Psoas muscle (tissue), 8 donors: Measurements from ENCODE around the gene TRIM52. TPM values are rescaled to one million over a fixed set of nuclear protein-coding genes. Genes with fewer than 3 reads are reported as not detected.
A peak's percentile ranks its signal among the peaks of the same experiment; 100 is the strongest.
"Not testable (repeated sequence)": the region's sequence is repeated elsewhere in the genome, so short reads cannot be mapped to it uniquely, and the experiment has no call there.

Source experiments
- ATAC-seq, 4 donors: fragments of 200-7000 bp; cut with Tn5 transposase; one replicate each; pipeline ENCODE4 v1.9.1; 2020; ENCODE audit warnings: moderate library complexity in 3 of 4, mild to moderate bottlenecking in 2 of 4
- DNase-seq, 2 donors: peaks; one replicate each; pipeline ENCODE4 v3.0.0-alpha.2; 2020
- H3K27ac ChIP-seq: fragments of 200-600 bp; one replicate; pipeline ENCODE4 v1.8.0; 2022
- H3K27me3 ChIP-seq, 3 donors: fragments of 200-600 bp in 1 of 3; one replicate each; pipeline versions ENCODE4 v1.6.1 to v1.8.0; 2013 to 2022; ENCODE audit warnings: low read length in 2 of 3, mild to moderate bottlenecking in 2 of 3, moderate library complexity in 1 of 3; ENCODE audit not compliant: insufficient read depth in 3 of 3
- H3K36me3 ChIP-seq, 2 donors: fragments of 200-600 bp in 1 of 2; one replicate each; pipeline versions ENCODE4 v1.6.1 to v1.8.0; 2013 to 2022; ENCODE audit warnings: low read depth in 1 of 2, mild to moderate bottlenecking in 1 of 2, moderate library complexity in 1 of 2; ENCODE audit not compliant: insufficient read depth in 1 of 2
- H3K4me1 ChIP-seq: fragments of 200-600 bp; one replicate; pipeline ENCODE4 v1.8.0; 2022
- H3K4me3 ChIP-seq: fragments of 200-600 bp; one replicate; pipeline ENCODE4 v1.8.0; 2022; ENCODE audit warnings: mild to moderate bottlenecking
- H3K9me3 ChIP-seq: fragments of 200-600 bp; one replicate; pipeline ENCODE4 v1.8.0; 2022
- WGBS, 3 donors: extraction: QIAGEN DNeasy Blood & Tissue Kit; methylation state at CpG; one replicate each; pipeline versions ENCODE4 v1.1.6 to v1.1.7; 2013; 5-methylcytosine and 5-hydroxymethylcytosine counted together
- intact Hi-C, 2 donors: fragments of 100-400 bp; cut with DNase I; formaldehyde crosslinking; loops; one replicate each; pipeline versions ENCODE4 v1.11.0 to v1.14.2; 2022
- polyA plus RNA-seq, 3 donors: library from polyadenylated mRNA; stranded (reverse); fragments of 200-250 nt; gene quantifications; one replicate each; pipeline ENCODE4 v1.2.3, GENCODE V29; 2013
- total RNA-seq, 4 donors: library from RNA; stranded (reverse); fragmentation: NEBNext Ultra II Directional in 2 of 4; extraction: Animal tissue kit (Norgen Biotek cat#: 25700) in 2 of 4; gene quantifications; one replicate each; pipeline versions ENCODE4 v1.2.1 to v1.2.4, GENCODE V29; 2021 to 2023
- TF ChIP-seq, protein P1 (sequence below): fragments of 200-600 bp; IDR thresholded peaks from one replicate; pipeline ENCODE4 v1.8.0; 2022; ENCODE audit warnings: antibody characterized with exemption
- donor health status: healthy with polysubstance abuse.
- donor health status: DM: no; HTN: no; CAD: no; lungs with moderate emphysema.
- donor health status: Bipolar disorder and iron deficiency.
- donor health status: healthy.
- donor health status: DM: yes; HTN: yes; CAD: no.
- donor health status: DM: no; HTN: no; CAD: no.
- donor health status: DM: no; HTN: no; CAD: no.
- donor health status: DM: yes; HTN: yes; CAD: no.

TRIM52 gene
- total and polyA plus RNA-seq, 7 donors = 1.5 to 17.6 (median 4.9) TPM

- Histone ChIP-seq H3K36me3 (no peaks in the 10 kb centered on the region), H3K4me1 (peaks cover 35% of the 10 kb centered on the region), H3K4me3 (no peak overlapping the region), H3K9me3 (no peaks in the 10 kb centered on the region), H3K27ac (no peak overlapping the region), H3K27me3 (no peaks in the 10 kb centered on the region)
- no peak for DNase-seq
- intact Hi-C loops = no loop called here
- no peak for ATAC-seq
- 43 to 60% (median 51%) methylated on average over 7 of the region's 7 CpGs for WGBS, 3 donors
- TF ChIP-seq, protein P1, sequence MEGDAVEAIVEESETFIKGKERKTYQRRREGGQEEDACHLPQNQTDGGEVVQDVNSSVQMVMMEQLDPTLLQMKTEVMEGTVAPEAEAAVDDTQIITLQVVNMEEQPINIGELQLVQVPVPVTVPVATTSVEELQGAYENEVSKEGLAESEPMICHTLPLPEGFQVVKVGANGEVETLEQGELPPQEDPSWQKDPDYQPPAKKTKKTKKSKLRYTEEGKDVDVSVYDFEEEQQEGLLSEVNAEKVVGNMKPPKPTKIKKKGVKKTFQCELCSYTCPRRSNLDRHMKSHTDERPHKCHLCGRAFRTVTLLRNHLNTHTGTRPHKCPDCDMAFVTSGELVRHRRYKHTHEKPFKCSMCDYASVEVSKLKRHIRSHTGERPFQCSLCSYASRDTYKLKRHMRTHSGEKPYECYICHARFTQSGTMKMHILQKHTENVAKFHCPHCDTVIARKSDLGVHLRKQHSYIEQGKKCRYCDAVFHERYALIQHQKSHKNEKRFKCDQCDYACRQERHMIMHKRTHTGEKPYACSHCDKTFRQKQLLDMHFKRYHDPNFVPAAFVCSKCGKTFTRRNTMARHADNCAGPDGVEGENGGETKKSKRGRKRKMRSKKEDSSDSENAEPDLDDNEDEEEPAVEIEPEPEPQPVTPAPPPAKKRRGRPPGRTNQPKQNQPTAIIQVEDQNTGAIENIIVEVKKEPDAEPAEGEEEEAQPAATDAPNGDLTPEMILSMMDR = no peak
Measured at GRCh38 chr5:181211208-181211607, 49.7 kb downstream of the TRIM52 start.

DNA sequence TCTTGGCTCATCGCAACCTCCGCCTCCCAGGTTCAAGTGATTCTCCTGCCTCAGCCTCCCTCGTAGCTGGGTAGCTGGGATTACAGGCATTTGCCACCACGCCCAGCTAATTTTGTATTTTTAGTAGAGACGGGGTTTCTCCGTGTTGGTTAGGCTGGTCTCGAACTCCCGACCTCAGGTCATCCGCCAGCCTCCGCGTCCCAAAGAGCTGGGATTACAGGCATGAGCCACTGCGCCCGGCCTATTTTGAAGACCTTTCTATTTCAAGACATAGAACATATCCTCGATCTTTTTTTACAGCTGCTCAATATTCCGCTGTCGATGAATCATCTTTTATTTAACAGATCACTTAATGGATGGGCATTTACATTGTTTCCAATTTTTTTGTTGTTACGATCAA is 50.2 kb downstream of the TRIM52 start:
- intact Hi-C loops = not testable (repeated sequence)

GRCh38 chr5:181210148-181210547 is 50.8 kb downstream of the TRIM52 start:
- H3K27me3 ChIP-seq, H3K36me3 ChIP-seq, DNase-seq, intact Hi-C loops, H3K4me3 ChIP-seq, ATAC-seq, H3K9me3 ChIP-seq: not testable (repeated sequence)
- Histone ChIP-seq H3K4me1 (peaks cover 34% of the 10 kb centered on the region), H3K27ac (peak overlapping the region; percentile 30)
- 81 to 83% (median 82%) methylated on average over 11 of the region's 11 CpGs for WGBS, 3 donors

More for the DNA sequence above, 50.2 kb downstream of the TRIM52 start:
- not testable (repeated sequence) for H3K36me3 ChIP-seq, H3K9me3 ChIP-seq, H3K27me3 ChIP-seq, ATAC-seq, H3K4me3 ChIP-seq, DNase-seq
- WGBS, 3 donors = 49 to 73% (median 60%) methylated on average over 17 of the region's 17 CpGs
- Histone ChIP-seq H3K27ac (peak overlapping the region; percentile 30), H3K4me1 (peaks cover 34% of the 10 kb centered on the region)

- H3K9me3 ChIP-seq, H3K36me3 ChIP-seq, H3K27me3 ChIP-seq, DNase-seq, intact Hi-C loops, H3K27ac ChIP-seq, ATAC-seq, H3K4me3 ChIP-seq: not testable (repeated sequence)
- H3K4me1 ChIP-seq = peaks cover 34% of the 10 kb centered on the region
- WGBS, 3 donors = 83 to 90% (median 88%) methylated on average over 23 to 24 of the region's 24 CpGs
Measured at GRCh38 chr5:181209006-181209405, 51.9 kb downstream of the TRIM52 start.

DNA sequence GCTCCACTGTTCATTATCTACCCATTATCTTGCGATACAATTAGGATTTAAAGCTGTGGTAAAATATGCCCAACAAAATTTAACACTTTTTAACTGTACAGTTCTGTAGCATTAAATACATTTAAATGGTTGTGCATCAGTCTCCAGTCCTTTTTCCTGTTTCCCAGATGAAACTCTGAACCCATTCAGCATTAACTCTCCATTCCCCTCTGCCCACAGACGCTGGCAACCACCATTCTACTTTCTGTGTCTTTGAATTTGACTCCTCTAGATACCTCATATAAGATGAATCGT is 53.0 kb downstream of the TRIM52 start:
- no peaks in the 10 kb centered on the region for H3K36me3 ChIP-seq
- ATAC-seq (no peak), DNase-seq (no peak)
- peak overlapping the region; percentile 76 for H3K4me3 ChIP-seq
- peaks cover 34% of the 10 kb centered on the region for H3K4me1 ChIP-seq
- peak overlapping the region; percentile 93 for H3K27ac ChIP-seq
- WGBS, 3 donors = 49 to 65% (median 55%) methylated on average over 3 of the region's 3 CpGs
- TF ChIP-seq, protein P1 = no peak
- intact Hi-C loops = loop anchor here (1.0 to 2.0 kb wide), 2 partner anchors 11 to 15 kb away; partner anchors contain the start of gene TRIM41 (in 1 of the 2)
- H3K27me3 ChIP-seq = no peaks in the 10 kb centered on the region
- H3K9me3 ChIP-seq = no peaks in the 10 kb centered on the region

GRCh38 chr5:181207214-181207959 is 53.6 kb downstream of the TRIM52 start:
- H3K4me3 ChIP-seq = peak overlapping the region; percentile 76
- ATAC-seq = peak; percentile 16 to 53 (median 20)
- H3K4me1 ChIP-seq = peaks cover 34% of the 10 kb centered on the region
- WGBS, 3 donors = 1 to 6% (median 3%) methylated on average over 36 of the region's 36 CpGs
- no peaks in the 10 kb centered on the region for H3K27me3 ChIP-seq
- DNase-seq = peak; percentile 74 to 80
- H3K9me3 ChIP-seq = no peaks in the 10 kb centered on the region
- H3K27ac ChIP-seq = peak overlapping the region; percentile 93
- intact Hi-C loops = loop anchor here (1.0 to 2.0 kb wide), 2 partner anchors 12 to 15 kb away; partner anchors contain the start of gene TRIM41 (in 1 of the 2)
- H3K36me3 ChIP-seq = no peaks in the 10 kb centered on the region
- TF ChIP-seq, protein P1 = no peak
